H1 (cell line): Measurements from ENCODE around the gene ACVR1. TPM values are rescaled to one million over a fixed set of nuclear protein-coding genes. Genes with fewer than 3 reads are reported as not detected.

Source experiments
- CTCF ChIA-PET: fragments of 300-600 bp; sonication (Branson Sonifier 250); formaldehyde crosslinking; loops from one replicate; lab custom pipeline; 2021; ENCODE audit not compliant: partially characterized antibody; lab: Charles Lee
- POLR2A ChIA-PET: fragments of 300-600 bp; sonication (Branson Sonifier 250); formaldehyde crosslinking; loops from one replicate; lab custom pipeline; 2021; ENCODE audit warnings: inconsistent platforms; ENCODE audit not compliant: partially characterized antibody; lab: Charles Lee
- DNase-seq, 2 experiments: peaks; one replicate each; pipeline versions ENCODE4 v3.0.0 to v3.0.0-alpha.2; 2010 to 2022; ENCODE audit warnings: low spot score in 2 of 2, low read depth in 1 of 2, mixed read lengths in 1 of 2
- FAIRE-seq: peaks from 2 replicates; lab custom pipeline; 2011; peaks lifted over from hg19 to GRCh38; lab: Jason Lieb, UNC
- H2AFZ ChIP-seq: 2 replicates; pipeline ENCODE4 v1.8.1; 2012; ENCODE audit warnings: low read length, inconsistent platforms
- H2AK5ac ChIP-seq: 2 replicates; pipeline ENCODE4 v1.6.1; 2013; ENCODE audit warnings: low read depth, low read length
- H2BK120ac ChIP-seq: replicated peaks from 2 replicates; pipeline ENCODE3; 2013; ENCODE audit warnings: low read depth, low read length, inconsistent platforms
- H2BK12ac ChIP-seq: 2 replicates; pipeline ENCODE4 v1.6.1; 2013; ENCODE audit warnings: low read depth, low read length
- H2BK15ac ChIP-seq: 2 replicates; pipeline ENCODE4 v1.6.1; 2013; ENCODE audit warnings: low read length
- H2BK20ac ChIP-seq: 2 replicates; pipeline ENCODE4 v1.6.1; 2013; ENCODE audit warnings: low read length
- H2BK5ac ChIP-seq: 2 replicates; pipeline ENCODE4 v1.6.1; 2013; ENCODE audit warnings: low read depth, low read length
- H3K14ac ChIP-seq: 2 replicates; pipeline ENCODE4 v1.6.1; 2013; ENCODE audit warnings: inconsistent platforms; ENCODE audit not compliant: insufficient read length
- H3K18ac ChIP-seq: 2 replicates; pipeline ENCODE4 v1.6.1; 2013; ENCODE audit warnings: low read length; ENCODE audit errors: extremely low read depth
- H3K23ac ChIP-seq: 2 replicates; pipeline ENCODE4 v1.6.1; 2013; ENCODE audit warnings: inconsistent platforms; ENCODE audit not compliant: insufficient read length
- H3K23me2 ChIP-seq: 2 replicates; pipeline ENCODE4 v1.6.1; 2013; ENCODE audit warnings: low read depth, low read length
- H3K27ac ChIP-seq: 2 replicates; pipeline ENCODE4 v1.6.1; 2011; ENCODE audit warnings: low read depth, low read length, inconsistent platforms
- H3K27me3 ChIP-seq, 4 experiments: replicated peaks in 1 of 4; 1 replicate in 1 of 4; 2 replicates in 3 of 4; pipeline versions ENCODE4 v1.6.1 to v1.8.1; 2011 to 2013; ENCODE audit warnings: low read length in 3 of 4, mild to moderate bottlenecking in 3 of 4, inconsistent platforms in 2 of 4, mixed read lengths in 2 of 4, moderate library complexity in 1 of 4; ENCODE audit not compliant: control insufficient read depth in 3 of 4, insufficient read depth in 3 of 4; ENCODE audit errors: extremely low read depth in 1 of 4
- H3K36me3 ChIP-seq, 4 experiments: 2 replicates each; pipeline versions ENCODE4 v1.6.1 to v1.8.1; 2011 to 2013; ENCODE audit warnings: mild to moderate bottlenecking in 4 of 4, low read length in 3 of 4, moderate library complexity in 2 of 4, control low read depth in 1 of 4, inconsistent platforms in 1 of 4; ENCODE audit not compliant: insufficient read depth in 4 of 4, control insufficient read depth in 2 of 4
- H3K4ac ChIP-seq: replicated peaks from 2 replicates; pipeline ENCODE3; 2013; ENCODE audit warnings: low read length, low read depth, mixed read lengths, inconsistent platforms; ENCODE audit not compliant: insufficient read length
- H3K4me1 ChIP-seq, 4 experiments: replicated peaks in 1 of 4; 1 replicate in 1 of 4; 2 replicates in 3 of 4; pipeline versions ENCODE4 v1.6.1 to v1.8.1; 2011 to 2013; ENCODE audit warnings: low read length in 3 of 4, inconsistent platforms in 2 of 4, mixed read lengths in 1 of 4; ENCODE audit not compliant: insufficient read depth in 4 of 4, control insufficient read depth in 3 of 4
- H3K4me2 ChIP-seq, 2 experiments: 2 replicates each; pipeline versions ENCODE4 v1.6.1 to v1.8.1; 2011 to 2013; ENCODE audit warnings: low read depth in 2 of 2, low read length in 2 of 2, control low read depth in 1 of 2, inconsistent platforms in 1 of 2, mild to moderate bottlenecking in 1 of 2; ENCODE audit not compliant: insufficient read depth in 1 of 2
- H3K4me3 ChIP-seq, 4 experiments: fragments of 200-600, 300-600 bp in 1 of 4; sonication (generic), shearing (Covaris generic), sonication (Bioruptor Twin) in 1 of 4; 2 replicates each; pipeline versions ENCODE4 v1.5.1 to v1.8.1; 2011 to 2016; ENCODE audit warnings: low read length in 4 of 4, low read depth in 3 of 4, control low read depth in 2 of 4, inconsistent platforms in 2 of 4, mild to moderate bottlenecking in 2 of 4, mixed read lengths in 1 of 4, moderate library complexity in 1 of 4; ENCODE audit not compliant: insufficient read depth in 2 of 4; ENCODE audit errors: extremely low read depth in 1 of 4
- H3K56ac ChIP-seq: replicated peaks from 2 replicates; pipeline ENCODE3; 2013; ENCODE audit warnings: low read depth, mild to moderate bottlenecking, mixed read lengths, low read length, inconsistent platforms; ENCODE audit not compliant: insufficient read length
- H3K79me1 ChIP-seq: 2 replicates; pipeline ENCODE4 v1.6.1; 2013; ENCODE audit warnings: low read depth, low read length, control low read depth
- H3K79me2 ChIP-seq, 2 experiments: 2 replicates each; pipeline versions ENCODE4 v1.6.1 to v1.8.1; 2012 to 2013; ENCODE audit warnings: low read length in 2 of 2, mild to moderate bottlenecking in 2 of 2, inconsistent platforms in 1 of 2; ENCODE audit not compliant: insufficient read depth in 2 of 2, control insufficient read depth in 1 of 2
- H3K9ac ChIP-seq, 4 experiments: replicated peaks in 1 of 4; 1 replicate in 1 of 4; 2 replicates in 3 of 4; pipeline versions ENCODE4 v1.6.1 to v1.8.1; 2011 to 2013; ENCODE audit warnings: low read depth in 3 of 4, low read length in 3 of 4, control low read depth in 2 of 4, mild to moderate bottlenecking in 2 of 4, moderate library complexity in 2 of 4, inconsistent platforms in 1 of 4; ENCODE audit errors: extremely low read depth in 1 of 4
- H3K9me3 ChIP-seq, 2 experiments: 2 replicates each; pipeline versions ENCODE4 v1.6.1 to v1.8.1; 2012 to 2013; ENCODE audit warnings: mild to moderate bottlenecking in 2 of 2, moderate library complexity in 2 of 2, control low read depth in 1 of 2, inconsistent platforms in 1 of 2, low read depth in 1 of 2, low read length in 1 of 2, mixed read lengths in 1 of 2; ENCODE audit not compliant: insufficient read depth in 2 of 2
- H4K20me1 ChIP-seq, 2 experiments: replicated peaks in 1 of 2; 2 replicates each; pipeline versions ENCODE3 to v1.8.1; 2011 to 2013; ENCODE audit warnings: inconsistent platforms in 2 of 2, low read length in 2 of 2, mild to moderate bottlenecking in 1 of 2; ENCODE audit not compliant: insufficient read depth in 2 of 2, control insufficient read depth in 1 of 2
- H4K5ac ChIP-seq: 2 replicates; pipeline ENCODE4 v1.6.1; 2013; ENCODE audit warnings: low read length, low read depth, mixed read lengths, inconsistent platforms; ENCODE audit not compliant: insufficient read length
- H4K8ac ChIP-seq: 2 replicates; pipeline ENCODE4 v1.8.0; 2013; ENCODE audit warnings: mild to moderate bottlenecking, moderate library complexity, low read length, inconsistent platforms; ENCODE audit not compliant: insufficient read depth; ENCODE audit errors: extremely low read depth
- H4K91ac ChIP-seq: replicated peaks from 2 replicates; pipeline ENCODE3; 2013; ENCODE audit warnings: low read length, mixed read lengths, inconsistent platforms; ENCODE audit not compliant: insufficient read length
- CEBPB ChIP-seq: IDR thresholded peaks from 2 replicates; pipeline ENCODE4 v1.6.1; 2012; ENCODE audit warnings: low read depth, low read length
- FOSL1 ChIP-seq: IDR thresholded peaks from 2 replicates; pipeline ENCODE4 v1.6.1; 2011; ENCODE audit warnings: mild to moderate bottlenecking, low read depth, low read length, moderate library complexity; ENCODE audit not compliant: insufficient read depth
- KDM5A ChIP-seq: fragments of 200-600 bp; IDR thresholded peaks from 2 replicates; pipeline ENCODE4 v1.7.1; 2012; ENCODE audit warnings: mild to moderate bottlenecking, low read length, inconsistent platforms, mixed read lengths
- NANOG ChIP-seq: IDR thresholded peaks from 2 replicates; pipeline ENCODE4 v1.6.1; 2011; ENCODE audit warnings: low read length, low read depth, mild to moderate bottlenecking, inconsistent platforms; ENCODE audit not compliant: insufficient read depth, poor library complexity, severe bottlenecking
- WGBS, 2 experiments: shearing (Covaris generic) in 1 of 2; methylation state at CpG; one replicate each; pipeline versions ENCODE4 v1.1.6 to v1.1.7; 2013 to 2015; ENCODE audit warnings: low lambda C conversion rate in 2 of 2, mixed read lengths in 2 of 2, inconsistent platforms in 1 of 2, low coverage in 1 of 2, missing lambda C conversion rate in 1 of 2; ENCODE audit not compliant: insufficient replicate concordance in 2 of 2, insufficient coverage in 1 of 2, insufficient read length in 1 of 2; ENCODE audit errors: extremely low coverage in 1 of 2, missing lambda C conversion rate in 1 of 2; 5-methylcytosine and 5-hydroxymethylcytosine counted together
- polyA plus RNA-seq, 7 experiments: library from polyadenylated mRNA; depleted of rRNA in 3 of 7; stranded (reverse) in 5 of 7; unstranded in 2 of 7; fragments of >200 nt in 5 of 7; fragments of 200-250 nt in 2 of 7; gene quantifications; 1 replicate in 5 of 7; 2 replicates in 1 of 7; 4 replicates in 1 of 7; pipeline versions ENCODE4 v1.2.1 to v1.2.3, GENCODE V29; 2011 to 2013; ENCODE audit warnings: missing spikeins in 2 of 7, mixed read lengths in 2 of 7
- total RNA-seq: library from RNA; stranded (reverse); fragmentation: NEBNext Ultra II Directional; extraction: Animal tissue kit (Norgen Biotek cat#: 25700); gene quantifications from 2 replicates; pipeline ENCODE4 v1.2.1, GENCODE V29; 2021
- TF ChIP-seq, protein P1 (sequence below): IDR thresholded peaks from 2 replicates; pipeline ENCODE4 v1.6.1; 2011; ENCODE audit warnings: low read length, improper control_type of control experiment

ACVR1 gene
- total and polyA plus RNA-seq, 2 of the 8 experiments (the other 6 are each of a cell fraction or from before 2014, with no cell fraction given) = 8.5 to 17.7 TPM

DNA sequence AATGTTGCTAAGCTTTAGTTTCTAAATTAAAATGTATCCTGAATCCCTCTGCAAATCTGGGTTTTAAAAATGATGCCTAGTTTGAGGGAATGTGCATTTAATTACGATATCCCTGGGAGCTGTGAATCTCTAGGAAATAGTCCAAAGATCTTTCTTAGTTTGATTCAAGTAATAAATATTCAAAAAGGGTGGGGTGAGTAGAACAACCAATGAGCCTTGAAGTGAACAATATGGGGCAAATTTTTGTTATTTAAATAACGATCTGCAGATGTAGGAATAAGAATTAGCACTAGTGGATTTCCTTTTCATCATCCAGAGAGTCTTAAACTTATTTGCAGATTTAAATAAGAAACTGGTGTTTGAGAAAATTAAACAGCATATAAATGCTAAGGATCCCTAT, 106.3 kb downstream of the ACVR1 start:
- H4K20me1 ChIP-seq = peaks cover 0 to 2% of the 10 kb centered on the region in 2 experiments
- no peak overlapping the region for H2AK5ac ChIP-seq
- no peaks in the 10 kb centered on the region for H3K79me2 ChIP-seq
- H3K4me2 ChIP-seq = no peak overlapping the region
- CTCF ChIA-PET = interaction anchor here (1.1 kb wide), 1 partner anchor 37 kb away, joined by 3 read pairs; no protein-coding TSS in a partner anchor
- H3K23me2 ChIP-seq = no peaks in the 10 kb centered on the region
- H3K9ac ChIP-seq = no peak overlapping the region
- H4K91ac ChIP-seq = no peak overlapping the region
- H4K8ac ChIP-seq = no peak overlapping the region
- H3K4me3 ChIP-seq = no peak overlapping the region
- H3K27me3 ChIP-seq = no peaks in the 10 kb centered on the region
- H3K18ac ChIP-seq = no peak overlapping the region
- H2BK15ac ChIP-seq = no peak overlapping the region
- peaks cover 5 to 13% (median 7%) of the 10 kb centered on the region in 4 experiments; a peak in 4 of 8 replicates for H3K36me3 ChIP-seq
- no peak overlapping the region for H2BK12ac ChIP-seq
- H2BK120ac ChIP-seq = no peak overlapping the region
- H3K14ac ChIP-seq = no peak overlapping the region
- H2BK20ac ChIP-seq = no peak overlapping the region
- DNase-seq (no peak), FAIRE-seq (no peak)
- H4K5ac ChIP-seq = no peak overlapping the region
- no peak overlapping the region for H3K56ac ChIP-seq
- H3K27ac ChIP-seq = no peak overlapping the region
- POLR2A ChIA-PET = no interaction called here
- TF ChIP-seq FOSL1 (no peak), CEBPB (no peak), NANOG (no peak), KDM5A (no peak)
- TF ChIP-seq, protein P1, sequence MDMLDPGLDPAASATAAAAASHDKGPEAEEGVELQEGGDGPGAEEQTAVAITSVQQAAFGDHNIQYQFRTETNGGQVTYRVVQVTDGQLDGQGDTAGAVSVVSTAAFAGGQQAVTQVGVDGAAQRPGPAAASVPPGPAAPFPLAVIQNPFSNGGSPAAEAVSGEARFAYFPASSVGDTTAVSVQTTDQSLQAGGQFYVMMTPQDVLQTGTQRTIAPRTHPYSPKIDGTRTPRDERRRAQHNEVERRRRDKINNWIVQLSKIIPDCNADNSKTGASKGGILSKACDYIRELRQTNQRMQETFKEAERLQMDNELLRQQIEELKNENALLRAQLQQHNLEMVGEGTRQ = no peak
- H3K9me3 ChIP-seq = no peaks in the 10 kb centered on the region
- no peak overlapping the region for H2AFZ ChIP-seq
- no peak overlapping the region for H3K4ac ChIP-seq
- H3K23ac ChIP-seq = no peak overlapping the region
- no peaks in the 10 kb centered on the region for H3K79me1 ChIP-seq
- H2BK5ac ChIP-seq = no peak overlapping the region
- H3K4me1 ChIP-seq = peaks cover 0 to 3% (median 0%) of the 10 kb centered on the region in 4 experiments; a peak in 1 of 7 replicates
- WGBS, 2 experiments = 90% methylated on average over 2 of the region's 2 CpGs; no CpG with 5 or more reads in 1 of the 2 experiments
